Upper lobe of left lung (tissue), 4 donors: ENCODE data around the gene NDUFA8.

Source experiments
- POLR2A ChIP-seq, 4 donors: fragments of 450-650 bp; IDR thresholded peaks; one replicate each; pipeline ENCODE4 v1.5.1; 2016 to 2017; ENCODE audit warnings: antibody characterized with exemption in 4 of 4, mild to moderate bottlenecking in 2 of 4
- POLR2AphosphoS5 ChIP-seq, 2 donors: sonication (generic); formaldehyde crosslinking; IDR thresholded peaks; one replicate each; pipeline ENCODE4 v1.5.1; 2017; ENCODE audit warnings: antibody characterized with exemption in 2 of 2

DNA sequence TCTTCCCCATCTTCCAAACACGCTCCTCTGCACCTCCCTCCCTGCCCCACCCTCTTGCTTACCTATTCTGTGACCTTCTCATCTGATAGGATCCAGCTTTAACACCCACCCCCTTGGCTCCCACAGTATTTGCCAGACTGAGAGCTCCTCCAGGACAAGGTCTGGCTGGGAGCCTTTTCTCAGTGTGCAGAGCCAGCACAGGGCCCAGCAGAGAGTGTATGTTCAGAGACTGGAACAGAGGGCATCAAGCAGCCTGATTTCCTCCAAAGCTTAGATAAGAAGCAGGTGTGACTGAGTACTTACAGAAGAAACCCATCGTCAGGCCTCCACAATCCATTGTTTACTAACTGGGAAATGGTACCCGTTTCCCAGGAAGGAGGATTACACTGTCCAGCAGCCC, 42.5 kb upstream of the NDUFA8 start:
- TF ChIP-seq POLR2A (IDR thresholded peaks at IDR 0.05): no peak
- no peak for TF ChIP-seq POLR2AphosphoS5 (IDR thresholded peaks at IDR 0.05)
